Measurements from ENCODE around the gene MROH2A. TPM values are rescaled to one million over a fixed set of nuclear protein-coding genes. Genes with fewer than 3 reads are reported as not detected.

MROH2A gene
- total RNA-seq, 1 donor from 2014 or later = not detected

DNA sequence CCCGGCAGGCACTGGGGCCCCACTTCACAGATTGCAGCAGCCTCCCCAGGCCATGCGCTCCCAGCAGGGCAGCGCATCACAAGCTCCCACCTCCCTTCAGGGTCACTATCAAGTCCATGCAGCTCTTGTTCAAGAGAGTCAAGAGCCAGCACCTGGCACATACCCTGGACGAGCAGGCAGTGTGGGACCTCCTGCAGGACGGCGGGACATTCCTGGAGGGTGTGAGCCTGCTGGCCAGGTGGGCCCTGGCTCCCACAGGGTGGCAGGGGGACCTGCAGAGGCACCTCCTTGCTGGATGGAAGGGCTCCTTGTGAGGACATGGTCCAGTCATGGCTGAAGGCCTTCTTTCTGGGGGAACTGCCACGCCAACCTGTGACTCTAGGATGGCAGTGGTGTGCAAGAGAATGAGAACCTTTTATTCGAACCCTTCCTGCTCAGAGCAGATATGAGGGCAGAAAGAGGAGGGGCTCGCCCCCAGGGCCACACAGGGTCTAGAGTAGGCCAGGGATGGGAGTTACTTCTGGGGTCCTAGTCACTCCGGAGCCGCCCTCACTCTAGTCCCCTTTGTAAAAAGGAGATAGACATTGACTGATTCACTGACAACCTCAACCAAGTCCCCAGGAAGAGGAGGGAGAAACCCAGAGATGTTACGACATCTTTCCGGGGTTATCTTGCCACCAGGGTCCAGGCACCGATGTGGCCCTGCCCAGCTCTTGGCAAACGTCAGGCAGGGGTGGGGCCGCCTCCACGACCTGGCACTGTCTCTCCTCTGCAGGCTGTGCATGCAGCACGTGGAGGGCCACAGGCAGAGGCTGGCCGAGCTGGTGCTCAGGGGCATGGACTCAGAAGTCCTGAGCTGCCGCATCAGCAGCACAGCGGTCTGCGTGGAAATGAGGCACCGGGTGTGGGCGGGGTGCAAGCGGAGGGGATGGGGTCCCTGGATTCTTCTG, 44.9 kb downstream of the MROH2A start:
- Histone ChIP-seq H3K27ac (no peak overlapping the region), H3K27me3 (no peaks in the 10 kb centered on the region), H3K36me3 (no peaks in the 10 kb centered on the region), H3K4me3 (no peak overlapping the region), H3K9me3 (no peaks in the 10 kb centered on the region), H3K4me1 (no peaks in the 10 kb centered on the region)
- no peak for DNase-seq (ENCODE audit: extremely low spot score in 2 of 2)
- TF ChIP-seq POLR2AphosphoS5 (IDR thresholded peaks at IDR 0.05; ENCODE audit: insufficient read depth in 1 of 2, low read depth in 1 of 2) (no peak), POLR2A (IDR thresholded peaks at IDR 0.05) (no peak)
- TF ChIP-seq, protein P1, sequence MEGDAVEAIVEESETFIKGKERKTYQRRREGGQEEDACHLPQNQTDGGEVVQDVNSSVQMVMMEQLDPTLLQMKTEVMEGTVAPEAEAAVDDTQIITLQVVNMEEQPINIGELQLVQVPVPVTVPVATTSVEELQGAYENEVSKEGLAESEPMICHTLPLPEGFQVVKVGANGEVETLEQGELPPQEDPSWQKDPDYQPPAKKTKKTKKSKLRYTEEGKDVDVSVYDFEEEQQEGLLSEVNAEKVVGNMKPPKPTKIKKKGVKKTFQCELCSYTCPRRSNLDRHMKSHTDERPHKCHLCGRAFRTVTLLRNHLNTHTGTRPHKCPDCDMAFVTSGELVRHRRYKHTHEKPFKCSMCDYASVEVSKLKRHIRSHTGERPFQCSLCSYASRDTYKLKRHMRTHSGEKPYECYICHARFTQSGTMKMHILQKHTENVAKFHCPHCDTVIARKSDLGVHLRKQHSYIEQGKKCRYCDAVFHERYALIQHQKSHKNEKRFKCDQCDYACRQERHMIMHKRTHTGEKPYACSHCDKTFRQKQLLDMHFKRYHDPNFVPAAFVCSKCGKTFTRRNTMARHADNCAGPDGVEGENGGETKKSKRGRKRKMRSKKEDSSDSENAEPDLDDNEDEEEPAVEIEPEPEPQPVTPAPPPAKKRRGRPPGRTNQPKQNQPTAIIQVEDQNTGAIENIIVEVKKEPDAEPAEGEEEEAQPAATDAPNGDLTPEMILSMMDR (IDR thresholded peaks at IDR 0.05) = no peak
- intact Hi-C loops (cut with DNase I) = no loop called here

DNA sequence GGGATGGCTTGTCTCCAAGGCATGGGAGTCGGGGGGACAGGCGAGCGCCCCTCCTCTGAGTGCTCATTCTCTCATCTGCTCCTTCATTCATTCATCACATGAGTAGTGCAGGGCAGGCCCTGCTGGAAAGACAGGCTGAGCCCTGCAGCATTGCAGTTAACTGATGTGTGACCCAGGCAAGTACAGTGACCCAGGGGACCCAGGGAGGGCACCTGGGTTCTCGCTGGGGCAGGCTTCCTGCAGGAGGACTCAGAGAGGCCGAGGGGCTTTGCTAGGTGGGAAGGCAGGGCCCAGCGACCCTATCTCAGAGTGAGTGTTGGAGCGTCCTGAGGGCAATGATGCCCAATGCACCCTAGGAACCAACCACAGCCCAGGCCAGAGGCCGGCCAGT, 45.6 kb downstream of the MROH2A start:
- H3K36me3 ChIP-seq = no peaks in the 10 kb centered on the region
- no peaks in the 10 kb centered on the region for H3K4me1 ChIP-seq
- no peak overlapping the region for H3K4me3 ChIP-seq
- no peak for DNase-seq (ENCODE audit: extremely low spot score in 2 of 2)
- intact Hi-C loops (cut with DNase I) = no loop called here
- H3K9me3 ChIP-seq = no peaks in the 10 kb centered on the region
- H3K27me3 ChIP-seq = no peaks in the 10 kb centered on the region
- no peak overlapping the region for H3K27ac ChIP-seq
- no peak for TF ChIP-seq POLR2AphosphoS5 (IDR thresholded peaks at IDR 0.05; ENCODE audit: insufficient read depth in 1 of 2, low read depth in 1 of 2)
- no peak for TF ChIP-seq POLR2A (IDR thresholded peaks at IDR 0.05)
- TF ChIP-seq, protein P1 (IDR thresholded peaks at IDR 0.05) = no peak

DNA sequence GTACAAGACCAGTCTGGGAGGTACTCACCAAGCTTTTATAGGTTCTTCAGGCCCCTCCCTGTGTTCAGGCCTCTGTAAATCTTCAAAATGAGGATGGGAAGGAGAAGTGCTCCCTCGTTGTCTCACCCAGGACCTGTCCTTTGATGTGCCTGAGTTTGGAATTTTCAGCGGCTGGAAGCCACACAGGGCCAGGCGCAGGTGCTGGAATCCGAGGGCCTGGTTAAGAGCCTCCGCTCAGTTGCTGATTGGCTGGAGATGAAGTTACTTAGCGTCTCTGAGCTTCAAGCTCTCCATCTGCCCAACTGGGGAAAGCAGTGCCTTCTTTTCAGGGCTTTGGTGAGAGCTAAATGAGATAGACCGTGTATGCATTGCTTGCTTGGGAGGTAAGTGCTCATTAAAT, 46.2 kb downstream of the MROH2A start:
- TF ChIP-seq POLR2A (IDR thresholded peaks at IDR 0.05) = no peak
- TF ChIP-seq, protein P1 (IDR thresholded peaks at IDR 0.05) = no peak
- Histone ChIP-seq H3K27me3 (no peaks in the 10 kb centered on the region), H3K4me3 (no peak overlapping the region), H3K9me3 (no peaks in the 10 kb centered on the region), H3K4me1 (no peaks in the 10 kb centered on the region), H3K36me3 (no peaks in the 10 kb centered on the region), H3K27ac (no peak overlapping the region)
- intact Hi-C loops (cut with DNase I) = no loop called here
- no peak for DNase-seq (ENCODE audit: extremely low spot score in 2 of 2)

DNA sequence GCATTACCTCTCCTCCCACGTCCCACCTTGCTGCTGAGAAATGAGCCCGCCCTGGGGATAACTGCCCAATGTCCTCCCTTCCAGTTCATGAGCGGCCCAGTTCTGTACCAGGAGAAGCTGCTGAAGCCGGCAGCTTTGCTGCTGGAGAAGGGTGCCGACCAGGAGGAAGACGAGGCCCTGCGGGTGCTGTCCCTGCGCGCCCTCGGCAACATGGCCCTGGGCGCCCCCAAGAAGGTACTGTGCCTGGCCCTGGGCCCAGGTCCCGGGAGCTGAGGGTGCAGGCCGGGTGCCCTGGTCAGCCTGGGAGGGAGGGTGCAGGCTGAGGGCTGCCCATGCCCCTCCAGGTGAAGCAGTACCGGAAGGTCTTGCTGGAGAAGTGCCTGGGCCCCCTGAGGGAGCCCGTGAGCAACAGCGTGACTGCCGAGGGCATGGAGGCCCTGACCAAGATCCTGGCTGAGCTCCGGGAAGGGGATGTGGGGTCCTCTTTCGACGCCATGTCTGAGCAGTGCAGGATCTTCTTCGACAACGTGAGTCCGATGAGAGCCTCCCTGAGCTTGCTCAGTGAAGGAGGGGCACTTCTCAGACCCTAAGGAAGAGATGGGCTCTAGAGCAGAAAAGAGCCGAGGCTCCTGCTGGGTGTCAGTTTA, 50.5 kb downstream of the MROH2A start:
- no peaks in the 10 kb centered on the region for H3K9me3 ChIP-seq
- no peak for DNase-seq (ENCODE audit: extremely low spot score in 2 of 2)
- no peak overlapping the region for H3K27ac ChIP-seq
- H3K4me3 ChIP-seq = no peak overlapping the region
- no peaks in the 10 kb centered on the region for H3K27me3 ChIP-seq
- no peaks in the 10 kb centered on the region for H3K36me3 ChIP-seq
- intact Hi-C loops (cut with DNase I) = no loop called here
- TF ChIP-seq POLR2AphosphoS5 (IDR thresholded peaks at IDR 0.05; ENCODE audit: insufficient read depth in 1 of 2, low read depth in 1 of 2) (no peak), POLR2A (IDR thresholded peaks at IDR 0.05) (no peak)
- TF ChIP-seq, protein P1 (IDR thresholded peaks at IDR 0.05) = no peak
- H3K4me1 ChIP-seq = no peaks in the 10 kb centered on the region
